IMR-90 (cell line): ENCODE data around the gene LRRC4C. TPM values are rescaled to one million over a fixed set of nuclear protein-coding genes. Genes with fewer than 3 reads are reported as not detected.

Experiments
- ATAC-seq: fragments of 200-7000 bp; cut with Tn5 transposase; 2 replicates; pipeline ENCODE4 v1.9.1; 2020; ENCODE audit warnings: low read depth, mild to moderate bottlenecking, moderate library complexity
- BruUV-seq: library from RNA; stranded (reverse); fragments of 400-500 nt; replicated peaks from 2 replicates; lab custom pipeline; 2021; lab: Mats Ljungman, UMichigan
- CTCF ChIA-PET: fragments of 300-600 bp; formaldehyde crosslinking; extraction: SDS; loops from one replicate; lab custom pipeline; 2021; ENCODE audit warnings: antibody characterized with exemption; lab: Yijun Ruan, JAX
- POLR2A ChIA-PET: fragments of 300-600 bp; sonication (Branson Sonifier 250); formaldehyde crosslinking; loops from one replicate; lab custom pipeline; 2022; ENCODE audit warnings: antibody characterized with exemption; ENCODE audit not compliant: unreplicated experiment; lab: Charles Lee
- DNase-seq: peaks from one replicate; pipeline ENCODE4 v3.0.0; 2013
- H2AFZ ChIP-seq: replicated peaks from 2 replicates; pipeline ENCODE3; 2013; ENCODE audit warnings: low read length, mild to moderate bottlenecking; ENCODE audit not compliant: poor library complexity
- H2AK5ac ChIP-seq: 2 replicates; pipeline ENCODE4 v1.6.1; 2013; ENCODE audit warnings: low read depth, low read length, inconsistent platforms
- H2AK9ac ChIP-seq: replicated peaks from 2 replicates; pipeline ENCODE3; 2013; ENCODE audit warnings: mild to moderate bottlenecking, low read depth, low read length, moderate library complexity; ENCODE audit not compliant: poor library complexity
- H2BK120ac ChIP-seq: 2 replicates; pipeline ENCODE4 v1.6.1; 2013; ENCODE audit warnings: low read depth, low read length, inconsistent platforms
- H2BK15ac ChIP-seq: 3 replicates; pipeline ENCODE4 v1.6.1; 2013; ENCODE audit warnings: low read depth, low read length, inconsistent platforms
- H2BK20ac ChIP-seq: 2 replicates; pipeline ENCODE4 v1.6.1; 2013; ENCODE audit warnings: low read depth, mild to moderate bottlenecking, inconsistent platforms, low read length, moderate library complexity
- H2BK5ac ChIP-seq: 2 replicates; pipeline ENCODE4 v1.6.1; 2013; ENCODE audit warnings: mild to moderate bottlenecking, low read depth, low read length, inconsistent platforms; ENCODE audit not compliant: poor library complexity, severe bottlenecking
- H3K14ac ChIP-seq: replicated peaks from 2 replicates; pipeline ENCODE4 v1.6.1; 2013; ENCODE audit warnings: low read depth, low read length, inconsistent platforms
- H3K18ac ChIP-seq: 2 replicates; pipeline ENCODE4 v1.6.1; 2013; ENCODE audit warnings: low read depth, low read length, control low read depth
- H3K23ac ChIP-seq: 2 replicates; pipeline ENCODE4 v1.6.1; 2013; ENCODE audit warnings: low read depth, low read length, inconsistent platforms
- H3K27ac ChIP-seq: 2 replicates; pipeline ENCODE4 v1.5.1; 2013; ENCODE audit warnings: mild to moderate bottlenecking, control low read depth, low read length; ENCODE audit not compliant: insufficient read depth
- H3K27me3 ChIP-seq: 2 replicates; pipeline ENCODE4 v1.6.1; 2013; ENCODE audit warnings: low read length; ENCODE audit not compliant: control insufficient read depth, insufficient read depth
- H3K36me3 ChIP-seq: 2 replicates; pipeline ENCODE4 v1.6.1; 2013; ENCODE audit warnings: low read length, mixed read lengths; ENCODE audit not compliant: control insufficient read depth, insufficient read depth
- H3K4ac ChIP-seq: 2 replicates; pipeline ENCODE4 v1.6.1; 2013; ENCODE audit warnings: low read depth, low read length, inconsistent platforms
- H3K4me1 ChIP-seq: 2 replicates; pipeline ENCODE4 v1.6.1; 2013; ENCODE audit warnings: low read length, mixed read lengths; ENCODE audit not compliant: control insufficient read depth, insufficient read depth
- H3K4me2 ChIP-seq: 2 replicates; pipeline ENCODE4 v1.6.1; 2013; ENCODE audit warnings: low read depth, mild to moderate bottlenecking, control low read depth, low read length, moderate library complexity
- H3K4me3 ChIP-seq: 2 replicates; pipeline ENCODE4 v1.5.1; 2013; ENCODE audit warnings: low read depth, mild to moderate bottlenecking, control low read depth, low read length, moderate library complexity; ENCODE audit not compliant: insufficient read depth
- H3K56ac ChIP-seq: 2 replicates; pipeline ENCODE4 v1.6.1; 2013; ENCODE audit warnings: low read length, inconsistent platforms; ENCODE audit not compliant: insufficient read depth; ENCODE audit errors: extremely low read depth
- H3K79me1 ChIP-seq, 2 experiments: 2 replicates each; pipeline ENCODE4 v1.6.1; 2013; ENCODE audit warnings: low read length in 2 of 2, inconsistent platforms in 1 of 2, low read depth in 1 of 2
- H3K9ac ChIP-seq: 2 replicates; pipeline ENCODE4 v1.6.1; 2013; ENCODE audit warnings: low read depth, low read length, control low read depth
- H3K9me1 ChIP-seq: 2 replicates; pipeline ENCODE4 v1.6.1; 2013; ENCODE audit warnings: low read length, inconsistent platforms; ENCODE audit not compliant: insufficient read depth
- H3K9me3 ChIP-seq: 2 replicates; pipeline ENCODE4 v1.6.1; 2013; ENCODE audit warnings: low read length; ENCODE audit not compliant: control insufficient read depth, insufficient read depth
- H4K20me1 ChIP-seq: 2 replicates; pipeline ENCODE4 v1.6.1; 2013; ENCODE audit warnings: low read length, inconsistent platforms; ENCODE audit not compliant: insufficient read depth
- H4K5ac ChIP-seq: 2 replicates; pipeline ENCODE4 v1.6.1; 2013; ENCODE audit warnings: mild to moderate bottlenecking, low read depth, low read length, control low read depth
- H4K8ac ChIP-seq, 2 experiments: 2 replicates each; pipeline ENCODE4 v1.6.1; 2013; ENCODE audit warnings: low read depth in 2 of 2, low read length in 2 of 2, control low read depth in 1 of 2, inconsistent platforms in 1 of 2
- H4K91ac ChIP-seq: 2 replicates; pipeline ENCODE4 v1.6.1; 2013; ENCODE audit warnings: low read depth, low read length, inconsistent platforms; ENCODE audit not compliant: insufficient read depth
- BHLHE40 ChIP-seq: fragments of 150-350 bp; IDR thresholded peaks from 2 replicates; pipeline ENCODE4 v1.6.1; 2016; ENCODE audit warnings: mild to moderate bottlenecking, low read depth, low read length
- MAFK ChIP-seq: IDR thresholded peaks from 2 replicates; pipeline ENCODE4 v1.6.1; 2012; ENCODE audit warnings: low read depth, low read length, improper control_type of control experiment
- WGBS, 2 experiments: methylation state at CpG; one replicate each; pipeline versions ENCODE4 v1.1.5 to v1.1.7; 2013; ENCODE audit warnings: missing lambda C conversion rate in 2 of 2; ENCODE audit not compliant: insufficient read length in 1 of 2; ENCODE audit errors: extremely low coverage in 2 of 2; 5-methylcytosine and 5-hydroxymethylcytosine counted together
- dilution Hi-C: fragments of 300-500 bp; cut with HindIII; formaldehyde crosslinking; loops from one replicate; pipeline ENCODE4 v1.14.3; 2018; ENCODE audit warnings: low sequenced_read_pairs; ENCODE audit not compliant: unreplicated experiment
- in situ Hi-C: fragments of 300-500 bp; cut with MboI; formaldehyde crosslinking; loops from 3 replicates; pipeline ENCODE4 v1.14.3; 2019; ENCODE audit warnings: low sequenced_read_pairs, inconsistent platforms, mixed read lengths
- intact Hi-C: fragments of 100-400 bp; cut with micrococcal nuclease; formaldehyde crosslinking; loops from 2 replicates; pipeline ENCODE4 v1.10.0; 2022
- polyA plus RNA-seq, 3 experiments: library from polyadenylated mRNA; depleted of rRNA; stranded (reverse); fragments of >200 nt; gene quantifications; 2 replicates each; pipeline ENCODE4 v1.2.3, GENCODE V29; 2012; ENCODE audit warnings: low replicate concordance in 1 of 3
- total RNA-seq: library from RNA; depleted of rRNA; stranded (reverse); fragments of >200 nt; gene quantifications from 2 replicates; pipeline ENCODE4 v1.2.3, GENCODE V29; 2012

LRRC4C gene
- total and polyA plus RNA-seq, 2 of the 4 experiments (the other 2 are of a cell fraction): under 0.01 to 0.03 TPM

- Histone ChIP-seq H3K9ac (no peak overlapping the region), H2BK15ac (no peak overlapping the region), H3K27ac (no peak overlapping the region), H2BK20ac (no peak overlapping the region), H3K27me3 (no peaks in the 10 kb centered on the region), H4K91ac (no peak overlapping the region), H4K20me1 (no peaks in the 10 kb centered on the region), H3K4me3 (no peak overlapping the region), H4K8ac (no peak overlapping the region), H2AK9ac (no peak overlapping the region), H3K4ac (no peak overlapping the region), H3K79me1 (no peaks in the 10 kb centered on the region), H2AK5ac (no peak overlapping the region), H3K9me3 (no peaks in the 10 kb centered on the region), H3K18ac (no peak overlapping the region), H2BK120ac (no peak overlapping the region), H2BK5ac (no peak overlapping the region), H3K9me1 (no peaks in the 10 kb centered on the region), H4K5ac (no peak overlapping the region), H3K4me1 (no peaks in the 10 kb centered on the region), H3K23ac (no peak overlapping the region), H3K4me2 (no peak overlapping the region), H3K56ac (no peak overlapping the region), H3K36me3 (no peaks in the 10 kb centered on the region), H3K14ac (no peak overlapping the region), H2AFZ (no peak overlapping the region)
- no peak for TF ChIP-seq BHLHE40
- peak; percentile 52 for TF ChIP-seq MAFK
- POLR2A ChIA-PET: no interaction called here
- intact Hi-C loops (no loop called here), in situ Hi-C loops (loop anchor here (25.0 kb wide), 1 partner anchor 897 kb away; no protein-coding TSS in a partner anchor), dilution Hi-C loops (no loop called here)
- CTCF ChIA-PET: no interaction called here
- no peak for DNase-seq
- no TSS peak for BruUV-seq
- ATAC-seq: no peak
- no CpG with 5 or more reads among the region's 1 CpG for WGBS, 2 experiments
Measured at GRCh38 chr11:40315122-40315521, 1144.3 kb downstream of the LRRC4C start.
